Tibial artery (tissue), 4 donors: ENCODE results near the gene ANKS4B.

Experiments used
- DNase-seq, 2 donors: peaks; one replicate each; pipeline ENCODE4 v3.0.0-alpha.2; 2019
- H3K27ac ChIP-seq, 2 donors: fragments of 200-600 bp; sonication (generic) in 1 of 2; 1 replicate in 1 of 2; 2 replicates in 1 of 2; pipeline ENCODE4 v1.5.1; 2018 to 2019; ENCODE audit warnings: mild to moderate bottlenecking in 1 of 2
- H3K27me3 ChIP-seq, 2 donors: fragments of 200-600 bp; sonication (generic) in 1 of 2; one replicate each; pipeline versions ENCODE4 v1.5.1 to v1.6.0; 2016 to 2019
- H3K36me3 ChIP-seq, 3 donors: fragments of 200-600 bp; sonication (generic) in 2 of 3; one replicate each; pipeline ENCODE4 v1.5.1; 2016 to 2019; ENCODE audit warnings: mild to moderate bottlenecking in 2 of 3
- H3K4me1 ChIP-seq, 4 donors: fragments of 200-600 bp; sonication (generic) in 2 of 4; 1 replicate in 3 of 4; 2 replicates in 1 of 4; pipeline ENCODE4 v1.5.1; 2016 to 2019
- H3K4me3 ChIP-seq, 2 donors: fragments of 200-600 bp; sonication (generic) in 1 of 2; 1 replicate in 1 of 2; 2 replicates in 1 of 2; pipeline ENCODE4 v1.5.1; 2018 to 2019; ENCODE audit warnings: mild to moderate bottlenecking in 2 of 2
- H3K9me3 ChIP-seq, 3 donors: fragments of 200-600 bp; sonication (generic) in 1 of 3; one replicate each; pipeline ENCODE4 v1.5.1; 2016 to 2019
- CTCF ChIP-seq, 2 experiments: fragments of 200-600 bp in 1 of 2; fragments of 450-650 bp in 1 of 2; IDR thresholded peaks; one replicate each; pipeline ENCODE4 v1.5.1; 2017 to 2019; ENCODE audit warnings: antibody characterized with exemption in 2 of 2, mild to moderate bottlenecking in 1 of 2, moderate library complexity in 1 of 2
- intact Hi-C: fragments of 100-400 bp; cut with DNase I; formaldehyde crosslinking; loops from one replicate; pipeline ENCODE4 v1.15.0; 2023; ENCODE audit warnings: low total_unique reads

ANKS4B gene

GRCh38 chr16:21197112-21197511 is 36.4 kb upstream of the ANKS4B start:
- no peak overlapping the region for H3K27ac ChIP-seq
- no peaks in the 10 kb centered on the region for H3K36me3 ChIP-seq
- no peak for DNase-seq
- H3K27me3 ChIP-seq: peaks cover 0 to 11% of the 10 kb centered on the region in 2 donors
- intact Hi-C loops: no loop called here
- no peaks in the 10 kb centered on the region for H3K4me1 ChIP-seq
- TF ChIP-seq CTCF (IDR thresholded peaks at IDR 0.05): no peak
- H3K9me3 ChIP-seq: no peaks in the 10 kb centered on the region
- H3K4me3 ChIP-seq: no peak overlapping the region

GRCh38 chr16:21197621-21198020 is 35.9 kb upstream of the ANKS4B start:
- intact Hi-C loops: no loop called here
- H3K27ac ChIP-seq: no peak overlapping the region

GRCh38 chr16:21199607-21200218 is 33.8 kb upstream of the ANKS4B start:
- H3K4me1 ChIP-seq: no peaks in the 10 kb centered on the region
- no peaks in the 10 kb centered on the region for H3K9me3 ChIP-seq
- intact Hi-C loops: no loop called here
- no peak overlapping the region for H3K4me3 ChIP-seq
- H3K36me3 ChIP-seq: no peaks in the 10 kb centered on the region
- H3K27me3 ChIP-seq: peaks cover 0 to 11% of the 10 kb centered on the region in 2 donors
- no peak for TF ChIP-seq CTCF (IDR thresholded peaks at IDR 0.05)
- H3K27ac ChIP-seq: no peak overlapping the region
- no peak for DNase-seq

More at GRCh38 chr16:21197621-21198020, 35.9 kb upstream of the ANKS4B start:
- TF ChIP-seq CTCF (IDR thresholded peaks at IDR 0.05): no peak
- Histone ChIP-seq H3K27me3 (peaks cover 0 to 11% of the 10 kb centered on the region in 2 donors), H3K9me3 (no peaks in the 10 kb centered on the region), H3K4me3 (no peak overlapping the region), H3K4me1 (no peaks in the 10 kb centered on the region), H3K36me3 (no peaks in the 10 kb centered on the region)
- no peak for DNase-seq

GRCh38 chr16:21203155-21203797 is 30.2 kb upstream of the ANKS4B start:
- intact Hi-C loops: no loop called here
- Histone ChIP-seq H3K36me3 (no peaks in the 10 kb centered on the region), H3K4me3 (no peak overlapping the region), H3K9me3 (no peaks in the 10 kb centered on the region), H3K4me1 (no peaks in the 10 kb centered on the region), H3K27ac (no peak overlapping the region), H3K27me3 (peaks cover 0 to 7% of the 10 kb centered on the region in 2 donors)
- no peak for TF ChIP-seq CTCF (IDR thresholded peaks at IDR 0.05)
- no peak for DNase-seq

GRCh38 chr16:21205303-21205702 is 28.2 kb upstream of the ANKS4B start:
- H3K27me3 ChIP-seq: peaks cover 0 to 6% of the 10 kb centered on the region in 2 donors
- intact Hi-C loops: no loop called here
- H3K4me3 ChIP-seq: no peak overlapping the region
- H3K27ac ChIP-seq: no peak overlapping the region
- H3K4me1 ChIP-seq: no peaks in the 10 kb centered on the region
- no peaks in the 10 kb centered on the region for H3K36me3 ChIP-seq
- DNase-seq: no peak
- no peak for TF ChIP-seq CTCF (IDR thresholded peaks at IDR 0.05)
- no peaks in the 10 kb centered on the region for H3K9me3 ChIP-seq
